Effector memory CD4-positive, alpha-beta T cell (primary cell): ENCODE results near the gene SAV1.

Experiments
- DNase-seq, 3 donors: peaks; one replicate each; pipeline ENCODE4 v3.0.0-alpha.2; 2020
- H3K27ac ChIP-seq: 2 replicates; pipeline ENCODE4 v1.7.0; 2013; ENCODE audit warnings: mild to moderate bottlenecking, low read length, moderate library complexity; ENCODE audit not compliant: insufficient read depth, poor library complexity, severe bottlenecking
- H3K27me3 ChIP-seq: replicated peaks from 2 replicates; pipeline ENCODE4 v1.7.0; 2013; ENCODE audit warnings: mild to moderate bottlenecking, low read length; ENCODE audit not compliant: insufficient read depth, control insufficient read depth, poor library complexity, severe bottlenecking
- H3K36me3 ChIP-seq: 2 replicates; pipeline ENCODE4 v1.7.0; 2013; ENCODE audit warnings: mild to moderate bottlenecking, low read length, moderate library complexity; ENCODE audit not compliant: control insufficient read depth, insufficient read depth
- H3K4me1 ChIP-seq: 2 replicates; pipeline ENCODE4 v1.7.0; 2013; ENCODE audit warnings: low read length, mild to moderate bottlenecking; ENCODE audit not compliant: control insufficient read depth, insufficient read depth, poor library complexity, severe bottlenecking
- H3K4me3 ChIP-seq: 2 replicates; pipeline ENCODE4 v1.7.0; 2013; ENCODE audit warnings: low read length, low read depth, mild to moderate bottlenecking; ENCODE audit not compliant: insufficient read depth, poor library complexity, severe bottlenecking
- H3K9me3 ChIP-seq: 2 replicates; pipeline ENCODE4 v1.7.0; 2013; ENCODE audit warnings: mild to moderate bottlenecking, low read length, moderate library complexity; ENCODE audit not compliant: control insufficient read depth

SAV1 gene

DNA sequence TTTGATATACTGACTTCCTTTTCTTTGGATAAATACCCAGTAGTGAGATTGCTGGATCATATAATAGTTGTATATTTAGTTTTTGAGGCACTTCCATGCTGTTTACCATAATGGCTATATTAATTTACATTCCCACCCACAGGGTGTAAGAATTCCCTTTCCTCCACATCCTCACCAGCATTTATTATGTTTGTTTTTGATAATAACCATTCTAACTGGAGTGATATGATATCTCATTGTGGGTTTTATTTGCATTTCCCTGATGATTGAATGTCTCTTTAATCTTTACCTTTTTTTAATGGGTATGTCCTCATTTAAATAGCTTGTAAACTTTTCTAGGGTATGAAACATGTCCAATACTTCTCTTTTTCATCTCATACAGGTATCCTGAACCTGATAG, 11.6 kb upstream of the SAV1 start:
- Histone ChIP-seq H3K9me3 (no peaks in the 10 kb centered on the region), H3K4me3 (no peak overlapping the region), H3K4me1 (no peaks in the 10 kb centered on the region), H3K27me3 (no peaks in the 10 kb centered on the region), H3K27ac (no peak overlapping the region), H3K36me3 (no peaks in the 10 kb centered on the region)
- DNase-seq = no peak

DNA sequence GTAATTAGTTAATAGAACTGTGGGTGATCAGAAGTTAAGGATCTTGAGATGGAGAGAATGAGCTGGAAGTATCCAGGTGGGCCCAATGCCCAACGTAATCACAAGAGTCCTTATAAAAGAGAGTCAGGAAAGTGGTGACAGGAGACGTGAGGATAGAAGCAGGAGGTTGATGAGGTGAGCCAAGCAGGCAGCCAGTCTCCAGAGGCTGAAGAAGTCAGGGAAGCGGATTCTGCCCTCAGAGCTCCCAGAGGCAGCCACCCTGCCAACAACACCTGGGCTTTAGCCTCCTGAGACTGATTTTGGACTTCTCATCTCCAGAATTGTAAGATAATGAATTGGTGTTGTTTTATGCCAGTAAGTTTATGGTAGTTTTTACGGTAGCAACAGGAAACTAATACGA, 10.1 kb upstream of the SAV1 start:
- Histone ChIP-seq H3K9me3 (no peaks in the 10 kb centered on the region), H3K27me3 (no peaks in the 10 kb centered on the region), H3K27ac (no peak overlapping the region), H3K4me1 (no peaks in the 10 kb centered on the region), H3K36me3 (no peaks in the 10 kb centered on the region), H3K4me3 (no peak overlapping the region)
- DNase-seq = no peak

DNA sequence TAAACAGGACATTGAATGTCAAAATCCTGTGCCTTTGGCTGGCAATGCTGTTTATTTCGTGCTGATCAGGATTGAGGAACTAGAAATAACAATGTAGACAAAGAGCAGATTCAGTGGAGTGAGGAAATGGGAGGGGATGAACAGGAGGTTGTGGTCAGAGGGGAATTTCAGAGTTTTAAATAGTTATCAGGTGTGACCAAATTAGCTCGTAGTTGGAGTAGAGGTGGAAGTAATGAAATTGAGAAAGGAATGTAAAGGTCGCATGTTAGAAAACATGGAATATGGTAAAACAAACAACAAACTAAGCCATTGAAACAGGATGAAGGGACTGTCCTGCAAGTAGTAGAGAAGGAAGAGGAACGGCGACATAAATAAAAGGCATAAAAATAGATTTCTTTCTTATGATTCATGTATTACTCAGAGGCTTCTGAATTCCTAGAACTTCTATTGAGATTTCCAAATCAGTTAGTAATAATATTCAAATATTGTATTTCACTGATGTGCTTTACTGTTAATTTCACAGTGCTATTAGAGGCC, 9.5 kb upstream of the SAV1 start:
- H3K27me3 ChIP-seq = no peaks in the 10 kb centered on the region
- no peak overlapping the region for H3K4me3 ChIP-seq
- no peaks in the 10 kb centered on the region for H3K9me3 ChIP-seq
- no peaks in the 10 kb centered on the region for H3K36me3 ChIP-seq
- DNase-seq = no peak
- H3K4me1 ChIP-seq = no peaks in the 10 kb centered on the region
- H3K27ac ChIP-seq = no peak overlapping the region

DNA sequence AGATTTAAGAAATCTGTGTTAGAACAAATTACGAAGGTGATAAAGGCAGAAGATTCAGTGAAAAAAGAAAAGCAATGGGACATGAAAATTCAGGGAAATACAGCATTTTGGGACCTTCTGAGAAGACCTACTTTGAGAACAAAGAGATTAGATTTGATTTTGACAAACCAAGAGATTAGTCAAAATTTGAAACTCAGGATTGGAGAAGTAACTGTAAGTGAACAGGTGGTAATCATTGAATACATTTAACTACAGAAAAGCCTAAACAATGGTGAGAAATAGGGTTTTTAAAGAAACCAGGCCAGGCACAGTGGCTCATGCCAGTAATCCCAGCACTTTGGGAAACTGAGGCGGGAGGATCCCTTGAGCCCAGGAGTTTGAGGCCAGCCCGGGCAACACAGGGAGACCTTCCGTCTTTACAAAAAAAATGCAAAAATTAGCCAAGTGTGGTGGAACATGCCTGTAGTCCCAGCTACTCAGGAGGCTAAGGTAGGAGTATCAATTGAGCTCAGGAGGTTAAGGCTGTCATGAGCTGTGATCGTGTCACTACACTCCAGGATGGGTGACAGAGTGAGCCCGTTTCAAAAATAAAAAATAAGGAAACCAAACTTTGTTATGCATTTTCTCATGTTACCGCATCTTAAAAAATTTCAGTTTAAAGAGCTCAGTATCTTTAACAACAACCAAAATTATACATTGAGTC, 8.9 kb upstream of the SAV1 start:
- H3K27ac ChIP-seq = no peak overlapping the region
- H3K36me3 ChIP-seq = no peaks in the 10 kb centered on the region
- H3K4me1 ChIP-seq = no peaks in the 10 kb centered on the region
- no peak for DNase-seq
- H3K27me3 ChIP-seq = no peaks in the 10 kb centered on the region
- H3K9me3 ChIP-seq = no peaks in the 10 kb centered on the region
- no peak overlapping the region for H3K4me3 ChIP-seq

DNA sequence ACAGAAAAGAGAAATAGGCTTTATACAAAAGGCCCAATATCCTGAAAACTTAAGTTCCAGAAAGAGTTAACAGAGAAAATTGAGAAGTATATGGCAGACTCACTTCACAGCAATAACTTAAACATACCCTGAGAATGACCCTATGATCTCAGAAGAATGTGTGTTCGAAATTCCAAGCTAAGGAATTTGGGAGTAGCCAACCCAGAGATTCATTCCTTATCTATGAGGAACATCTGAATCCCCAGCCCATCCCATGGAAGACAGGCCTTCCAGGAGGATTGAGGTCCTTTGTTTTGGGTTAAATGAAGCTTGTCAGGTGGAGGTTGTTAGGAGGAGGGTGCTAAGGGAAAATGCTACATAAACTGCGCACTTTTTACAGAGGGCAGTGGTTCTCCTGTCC, 7.5 kb upstream of the SAV1 start:
- H3K4me1 ChIP-seq = no peaks in the 10 kb centered on the region
- no peak overlapping the region for H3K4me3 ChIP-seq
- no peak overlapping the region for H3K27ac ChIP-seq
- DNase-seq = no peak
- H3K36me3 ChIP-seq = no peaks in the 10 kb centered on the region
- H3K9me3 ChIP-seq = no peaks in the 10 kb centered on the region
- H3K27me3 ChIP-seq = no peaks in the 10 kb centered on the region

DNA sequence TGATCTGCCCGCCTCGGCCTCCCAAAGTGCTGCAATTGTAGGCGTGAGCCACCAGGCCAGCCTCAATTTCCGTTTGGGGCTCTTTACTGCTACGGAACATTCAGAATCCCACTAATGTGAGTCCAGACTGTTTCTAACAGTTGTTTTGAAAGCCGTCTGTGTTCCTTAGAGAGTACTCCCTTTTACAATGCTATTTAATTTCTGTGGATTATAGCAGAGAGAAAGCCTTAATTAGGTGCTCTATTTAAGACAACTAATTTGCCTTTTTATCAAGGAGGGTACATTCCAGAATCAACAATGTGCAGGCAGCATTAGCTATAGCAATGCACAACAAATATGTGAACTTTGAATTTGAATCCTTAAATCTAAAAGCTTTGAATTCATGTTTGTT, 2.8 kb upstream of the SAV1 start:
- Histone ChIP-seq H3K4me3 (no peak overlapping the region), H3K27ac (no peak overlapping the region), H3K36me3 (no peaks in the 10 kb centered on the region), H3K4me1 (no peaks in the 10 kb centered on the region), H3K27me3 (no peaks in the 10 kb centered on the region), H3K9me3 (no peaks in the 10 kb centered on the region)
- DNase-seq = no peak

DNA sequence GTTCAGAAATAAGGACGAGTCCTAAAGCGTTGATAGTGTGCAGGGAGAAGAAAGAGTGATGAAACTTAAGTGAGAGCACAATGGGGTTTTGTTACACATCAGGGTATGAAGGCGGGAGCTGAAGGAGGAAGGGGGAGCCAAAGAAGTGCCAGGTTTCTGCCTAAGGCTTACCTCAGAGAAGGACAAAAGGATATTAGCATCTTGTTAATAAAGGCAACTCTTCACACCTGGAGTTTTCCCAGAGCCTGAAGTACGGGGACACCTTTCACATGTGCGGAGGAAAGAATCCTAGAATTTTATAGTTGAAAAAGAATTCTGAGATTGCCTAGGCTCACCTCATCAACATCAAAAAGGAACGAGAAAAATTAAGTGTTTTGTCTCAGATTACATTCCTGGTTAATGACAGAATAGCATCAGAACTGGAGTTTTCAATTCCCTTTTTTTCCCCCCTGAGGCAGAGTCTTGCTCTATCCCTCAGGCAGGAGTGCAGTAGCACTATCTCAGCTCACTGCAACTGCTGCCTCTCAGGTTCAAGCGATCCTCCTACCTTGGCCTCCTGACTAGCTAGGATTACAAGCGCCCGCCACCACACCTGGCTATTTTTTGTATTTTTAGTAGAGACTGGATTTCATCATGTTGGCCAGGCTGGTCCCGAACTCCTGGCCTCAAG, 2.2 kb upstream of the SAV1 start:
- Histone ChIP-seq H3K36me3 (no peaks in the 10 kb centered on the region), H3K4me3 (no peak overlapping the region), H3K27me3 (no peaks in the 10 kb centered on the region), H3K4me1 (no peaks in the 10 kb centered on the region), H3K9me3 (no peaks in the 10 kb centered on the region), H3K27ac (no peak overlapping the region)
- no peak for DNase-seq

DNA sequence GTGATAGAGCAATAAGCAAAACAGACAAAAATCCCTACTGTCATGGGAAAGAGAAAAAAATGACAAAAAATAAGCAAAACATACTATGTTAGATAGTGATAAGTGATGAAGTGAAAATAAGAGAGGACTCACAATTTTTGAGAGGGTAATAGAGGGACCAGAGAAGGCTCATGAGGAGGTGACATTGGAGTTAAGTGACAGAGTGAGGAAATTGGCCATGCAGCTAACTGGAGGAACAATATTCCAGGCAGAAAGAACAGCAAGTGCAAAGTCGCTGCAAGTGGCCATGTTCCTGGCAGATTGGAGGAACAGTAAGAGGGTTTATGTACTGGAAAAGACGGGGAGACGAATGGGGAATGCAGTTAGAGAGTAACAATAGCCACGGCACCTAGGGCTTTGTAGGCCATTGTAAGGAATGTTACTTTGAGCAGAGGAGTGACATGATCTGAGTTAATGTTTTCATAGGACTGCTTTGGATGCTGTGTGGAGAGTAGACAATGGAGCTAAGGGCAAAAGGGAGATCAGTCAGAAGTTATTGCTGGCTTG, 1.4 kb upstream of the SAV1 start:
- Histone ChIP-seq H3K4me3 (no peak overlapping the region), H3K4me1 (no peaks in the 10 kb centered on the region), H3K27ac (no peak overlapping the region), H3K36me3 (no peaks in the 10 kb centered on the region), H3K27me3 (no peaks in the 10 kb centered on the region), H3K9me3 (no peaks in the 10 kb centered on the region)
- no peak for DNase-seq

DNA sequence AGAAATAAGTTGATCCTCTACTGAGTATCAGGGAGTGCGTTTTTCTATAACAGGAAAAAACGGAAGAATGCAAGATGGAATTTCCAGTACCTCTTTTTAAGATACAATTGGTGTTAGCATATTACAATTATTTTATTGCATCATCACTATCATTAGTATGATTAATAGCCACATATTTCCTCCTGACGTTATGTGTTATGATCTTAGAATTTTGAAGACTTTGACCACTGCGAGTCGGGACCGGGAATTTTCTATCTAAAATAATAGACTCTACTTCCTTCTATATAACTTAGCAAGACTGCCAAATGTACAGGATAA, 679 bp upstream of the SAV1 start:
- no peak for DNase-seq
- H3K4me3 ChIP-seq = peak overlapping the region; percentile 64
- no peaks in the 10 kb centered on the region for H3K27me3 ChIP-seq
- no peaks in the 10 kb centered on the region for H3K9me3 ChIP-seq
- no peaks in the 10 kb centered on the region for H3K4me1 ChIP-seq
- H3K27ac ChIP-seq = no peak overlapping the region
- no peaks in the 10 kb centered on the region for H3K36me3 ChIP-seq

DNA sequence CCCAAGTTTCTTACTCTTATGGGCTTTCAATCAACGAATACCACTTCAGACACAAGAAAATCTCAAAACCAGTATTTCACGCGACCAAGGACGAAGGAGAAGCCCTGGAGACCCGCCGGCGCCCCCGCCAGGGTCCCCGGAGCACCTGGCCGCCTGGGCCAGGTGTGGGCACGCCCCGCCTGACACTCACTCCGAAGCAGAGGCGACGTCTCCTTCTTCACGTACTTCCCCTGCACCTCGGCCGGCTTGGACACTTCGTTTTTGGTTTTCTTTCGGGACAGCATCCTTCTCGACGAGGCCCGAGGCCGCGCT, 466 bp downstream of the SAV1 start:
- Histone ChIP-seq H3K27me3 (no peaks in the 10 kb centered on the region), H3K4me3 (peak overlapping the region; percentile 64), H3K4me1 (no peaks in the 10 kb centered on the region), H3K27ac (peak overlapping the region; percentile 22), H3K9me3 (no peaks in the 10 kb centered on the region), H3K36me3 (no peaks in the 10 kb centered on the region)
- peak in 1 of 3 donors; percentile 2 for DNase-seq
